ENCODE results near the gene BRINP2. TPM values are rescaled to one million over a fixed set of nuclear protein-coding genes. Genes with fewer than 3 reads are reported as not detected.

Gene BRINP2
- total RNA-seq, 2 experiments from 2014 or later = not detected

DNA sequence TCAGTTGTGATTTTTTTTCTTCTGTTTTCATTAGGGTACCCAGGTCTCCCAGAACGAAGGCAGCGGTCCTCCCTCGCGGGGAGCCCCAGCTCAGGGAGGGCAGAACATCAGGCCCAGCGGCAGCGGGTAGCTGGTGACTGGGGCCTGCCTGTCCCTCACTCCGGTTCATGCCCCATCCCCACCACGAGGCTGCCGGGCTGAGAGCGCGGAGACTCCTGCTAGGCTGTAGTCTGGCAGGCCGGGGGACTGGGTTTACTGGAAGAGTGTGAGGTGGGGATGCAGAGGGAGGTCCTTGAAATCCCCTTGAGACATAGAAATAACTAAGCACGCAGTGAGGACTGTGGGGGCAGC lies 10.5 kb downstream of the BRINP2 start:
- H3K4me1 Mint-ChIP-seq = peaks cover 7% of the 10 kb centered on the region
- peaks cover 23% of the 10 kb centered on the region for H3K27me3 Mint-ChIP-seq
- H3K27ac Mint-ChIP-seq = no peak overlapping the region
- CTCF ChIA-PET = no interaction called here
- no peak overlapping the region for H3K4me3 Mint-ChIP-seq
- no peak for DNase-seq
- POLR2A ChIA-PET = no interaction called here
- no peaks in the 10 kb centered on the region for H3K9me3 Mint-ChIP-seq
- no peaks in the 10 kb centered on the region for H3K36me3 Mint-ChIP-seq (ENCODE audit: low read depth)

DNA sequence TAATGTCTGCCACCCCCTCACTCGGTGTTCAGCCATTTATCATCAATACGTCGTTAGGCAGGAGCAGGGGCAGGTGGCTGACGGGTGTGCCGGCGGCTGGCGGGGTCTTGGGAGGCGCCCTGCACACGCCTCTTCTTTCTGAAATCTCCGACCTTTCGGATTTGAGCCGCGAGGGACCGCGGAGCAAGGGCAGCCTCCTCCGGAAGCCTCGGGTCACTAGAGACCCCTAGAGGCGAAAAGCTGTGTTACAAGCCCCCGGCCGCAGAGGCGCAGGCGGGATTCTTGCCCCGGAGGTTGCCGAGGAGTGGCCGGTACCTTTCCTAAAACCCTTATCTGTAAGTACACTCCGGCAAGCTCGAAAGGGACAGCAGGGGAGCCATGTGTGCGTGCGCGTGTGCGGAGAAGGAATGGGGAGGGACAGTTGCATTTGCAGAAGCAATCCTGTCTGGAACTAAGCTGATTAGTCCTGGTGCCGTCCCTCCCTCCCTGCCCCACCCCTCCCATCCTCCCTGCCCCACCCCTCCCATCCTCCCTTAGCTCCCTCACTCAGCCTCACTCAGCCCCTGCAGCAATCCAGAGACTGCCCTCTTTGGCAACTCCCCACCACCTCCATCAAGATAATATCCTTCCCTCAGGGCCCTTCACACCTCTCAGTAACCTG lies 11.0 kb downstream of the BRINP2 start:
- Mint-ChIP-seq H3K27me3 (peaks cover 23% of the 10 kb centered on the region), H3K27ac (no peak overlapping the region), H3K9me3 (no peaks in the 10 kb centered on the region), H3K4me1 (peaks cover 7% of the 10 kb centered on the region), H3K4me3 (no peak overlapping the region), H3K36me3 (ENCODE audit: low read depth) (no peaks in the 10 kb centered on the region)
- DNase-seq = peak; percentile 46
- POLR2A ChIA-PET = no interaction called here
- CTCF ChIA-PET = no interaction called here

DNA sequence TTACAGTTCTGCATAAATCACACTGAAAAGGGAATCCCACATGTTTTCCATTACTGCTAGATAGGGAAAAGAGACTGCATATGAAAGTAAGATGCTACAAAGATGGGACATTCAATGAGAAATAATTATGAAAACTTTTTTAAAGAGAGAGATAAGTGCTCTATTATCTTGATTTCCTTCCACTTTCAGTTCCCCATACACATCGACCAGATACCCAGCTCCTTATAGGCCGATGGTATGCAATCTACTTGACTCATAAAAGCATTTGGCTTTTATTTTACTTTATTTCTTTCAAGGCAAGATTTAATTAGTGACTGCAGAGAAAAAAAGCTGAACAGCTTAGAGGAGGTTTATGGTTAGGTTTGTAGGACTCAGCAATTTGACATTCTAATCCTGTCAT lies 13.1 kb downstream of the BRINP2 start:
- H3K27me3 Mint-ChIP-seq = peaks cover 23% of the 10 kb centered on the region
- no peak overlapping the region for H3K27ac Mint-ChIP-seq
- no peaks in the 10 kb centered on the region for H3K9me3 Mint-ChIP-seq
- DNase-seq = no peak
- POLR2A ChIA-PET = no interaction called here
- H3K36me3 Mint-ChIP-seq (ENCODE audit: low read depth) = no peaks in the 10 kb centered on the region
- no peak overlapping the region for H3K4me3 Mint-ChIP-seq
- CTCF ChIA-PET = no interaction called here
- H3K4me1 Mint-ChIP-seq = peaks cover 7% of the 10 kb centered on the region

DNA sequence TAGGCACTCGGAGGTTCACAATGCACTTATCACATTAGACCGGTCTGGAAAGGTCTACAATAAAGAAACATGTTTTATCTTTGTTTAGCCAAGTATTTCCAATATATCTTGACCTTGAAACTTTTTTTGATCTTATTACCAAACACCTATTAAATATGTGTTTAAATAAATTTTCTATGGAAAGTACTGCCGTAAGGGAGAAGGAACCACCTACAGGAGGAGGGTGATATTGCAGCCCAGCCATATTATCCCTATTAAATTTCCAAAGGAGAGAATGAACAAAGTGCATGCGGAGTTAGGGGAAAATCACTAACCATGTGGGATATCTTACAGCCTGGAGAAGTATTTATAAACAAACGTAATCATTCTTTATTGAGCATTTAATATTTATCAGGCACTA lies 14.5 kb downstream of the BRINP2 start:
- no peaks in the 10 kb centered on the region for H3K9me3 Mint-ChIP-seq
- H3K36me3 Mint-ChIP-seq (ENCODE audit: low read depth) = no peaks in the 10 kb centered on the region
- DNase-seq = no peak
- no peak overlapping the region for H3K27ac Mint-ChIP-seq
- H3K27me3 Mint-ChIP-seq = peaks cover 19% of the 10 kb centered on the region
- no peak overlapping the region for H3K4me3 Mint-ChIP-seq
- CTCF ChIA-PET = no interaction called here
- peaks cover 7% of the 10 kb centered on the region for H3K4me1 Mint-ChIP-seq
- POLR2A ChIA-PET = no interaction called here

- no peak for DNase-seq
- Mint-ChIP-seq H3K27me3 (peaks cover 8% of the 10 kb centered on the region), H3K36me3 (ENCODE audit: low read depth) (no peaks in the 10 kb centered on the region), H3K9me3 (no peaks in the 10 kb centered on the region), H3K27ac (no peak overlapping the region), H3K4me1 (peaks cover 4% of the 10 kb centered on the region), H3K4me3 (no peak overlapping the region)
- ChIA-PET CTCF (no interaction called here), POLR2A (no interaction called here)
These were observed 15.9 kb downstream of the BRINP2 start for GRCh38 chr1:177186639-177187038.

DNA sequence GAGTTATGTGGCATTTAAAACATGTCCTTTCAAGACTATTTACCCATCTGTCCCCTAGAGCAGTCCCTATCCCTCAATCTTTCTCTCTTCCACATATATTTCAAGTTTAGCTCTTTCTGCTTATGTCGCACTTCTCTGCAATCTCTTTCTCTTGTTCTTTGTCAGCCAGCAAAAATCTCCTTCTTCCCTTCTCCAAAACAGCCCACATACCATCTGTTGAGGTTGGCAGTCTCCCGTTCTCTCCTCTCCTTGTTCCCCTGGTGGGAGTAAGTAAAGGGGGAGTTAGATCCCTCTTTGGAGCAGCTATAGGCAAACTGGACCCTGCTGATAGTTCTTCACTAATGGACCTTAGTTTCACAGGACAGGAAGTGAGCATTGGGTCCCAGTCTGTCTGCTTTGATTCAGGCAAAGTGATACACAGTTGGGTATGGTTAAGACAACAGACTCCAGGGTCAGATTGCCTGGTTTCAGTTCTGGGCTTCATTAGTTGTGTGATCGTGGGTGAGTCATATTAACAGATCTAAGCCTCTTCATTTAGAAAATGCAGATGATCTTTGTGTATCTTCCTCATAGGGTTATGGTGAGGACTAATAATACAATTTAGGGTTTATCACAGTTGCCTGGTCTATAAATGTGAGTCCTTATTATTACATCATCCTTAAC lies 19.7 kb downstream of the BRINP2 start:
- no peak overlapping the region for H3K27ac Mint-ChIP-seq
- H3K4me1 Mint-ChIP-seq = no peaks in the 10 kb centered on the region
- no peaks in the 10 kb centered on the region for H3K36me3 Mint-ChIP-seq (ENCODE audit: low read depth)
- no peaks in the 10 kb centered on the region for H3K27me3 Mint-ChIP-seq
- no peak overlapping the region for H3K4me3 Mint-ChIP-seq
- POLR2A ChIA-PET = no interaction called here
- no peak for DNase-seq
- no peaks in the 10 kb centered on the region for H3K9me3 Mint-ChIP-seq
- CTCF ChIA-PET = no interaction called here

DNA sequence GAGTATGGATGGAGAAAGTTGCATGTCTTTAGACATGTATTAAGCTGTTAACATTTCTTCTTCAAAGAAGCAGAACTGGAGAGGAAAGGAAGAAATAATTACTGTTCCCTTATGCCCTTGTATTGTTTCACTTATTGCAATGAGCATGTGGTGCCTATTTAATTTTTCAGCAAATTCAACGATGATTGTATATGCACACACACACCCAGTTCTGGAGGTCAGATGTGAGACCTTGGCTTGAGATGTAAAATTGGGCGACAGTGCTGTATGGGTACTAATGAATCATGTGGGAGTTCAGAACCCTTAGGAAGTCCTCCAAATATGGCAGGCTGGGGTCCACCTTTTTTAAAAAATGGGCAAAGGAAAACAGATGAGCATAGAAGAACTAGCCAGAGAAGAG lies 27.5 kb downstream of the BRINP2 start:
- ChIA-PET CTCF (no interaction called here), POLR2A (no interaction called here)
- Mint-ChIP-seq H3K36me3 (ENCODE audit: low read depth) (no peaks in the 10 kb centered on the region), H3K27ac (no peak overlapping the region), H3K4me3 (no peak overlapping the region), H3K4me1 (no peaks in the 10 kb centered on the region), H3K27me3 (no peaks in the 10 kb centered on the region), H3K9me3 (no peaks in the 10 kb centered on the region)
- DNase-seq = no peak

- Mint-ChIP-seq H3K9me3 (no peaks in the 10 kb centered on the region), H3K27me3 (no peaks in the 10 kb centered on the region), H3K27ac (no peak overlapping the region), H3K4me1 (no peaks in the 10 kb centered on the region), H3K36me3 (ENCODE audit: low read depth) (no peaks in the 10 kb centered on the region), H3K4me3 (no peak overlapping the region)
- no peak for DNase-seq
- POLR2A ChIA-PET = no interaction called here
- CTCF ChIA-PET = no interaction called here
These were observed 29.5 kb downstream of the BRINP2 start for GRCh38 chr1:177200290-177200689.

DNA sequence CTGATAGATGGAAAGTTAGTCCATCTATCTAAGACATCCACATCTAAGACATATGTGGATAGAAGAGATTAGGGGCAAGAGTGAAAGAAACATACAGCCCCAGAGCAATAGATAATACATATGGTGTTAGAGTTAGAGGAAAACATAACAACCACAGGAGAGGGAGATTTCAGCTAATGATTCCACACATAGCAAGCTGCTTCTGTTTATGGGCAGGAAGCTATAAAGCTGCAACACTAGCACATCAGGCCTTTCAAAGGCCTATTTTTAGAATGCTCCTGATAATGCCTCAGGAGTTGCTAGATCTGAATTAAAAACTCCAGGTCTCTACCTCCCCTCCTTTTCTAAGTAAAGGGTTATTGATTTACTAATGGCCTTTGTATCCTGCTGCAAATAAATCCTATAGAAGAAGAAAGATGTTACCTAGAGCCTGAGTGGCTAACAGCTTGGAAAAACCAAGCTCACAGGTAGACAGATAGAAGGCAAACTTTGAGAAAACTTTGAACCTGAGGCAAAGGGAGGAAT lies 36.1 kb downstream of the BRINP2 start:
- DNase-seq = no peak
- Mint-ChIP-seq H3K9me3 (no peaks in the 10 kb centered on the region), H3K27me3 (no peaks in the 10 kb centered on the region), H3K4me1 (no peaks in the 10 kb centered on the region), H3K27ac (no peak overlapping the region), H3K4me3 (no peak overlapping the region), H3K36me3 (ENCODE audit: low read depth) (no peaks in the 10 kb centered on the region)
- POLR2A ChIA-PET = no interaction called here
- CTCF ChIA-PET = no interaction called here

DNA sequence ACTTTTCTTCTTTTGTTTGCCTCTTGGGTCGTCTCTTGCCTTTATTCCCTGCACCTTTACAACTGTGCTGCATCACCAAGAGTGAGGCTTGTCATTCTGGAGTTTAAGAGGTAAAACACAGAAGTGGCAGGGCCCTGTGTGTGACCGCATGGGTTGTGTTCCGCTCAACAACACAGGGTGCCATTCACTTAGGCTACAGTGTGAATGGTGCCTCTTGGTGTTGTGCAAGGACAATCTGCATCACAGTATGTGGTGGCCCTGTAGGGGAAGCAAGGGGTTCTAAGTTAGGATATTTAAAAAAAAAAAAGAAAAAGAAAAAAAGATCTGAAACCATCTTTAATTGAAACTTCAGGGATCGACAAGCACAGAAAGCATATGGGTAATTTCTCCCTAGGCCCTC lies 38.2 kb downstream of the BRINP2 start:
- Mint-ChIP-seq H3K4me3 (no peak overlapping the region), H3K36me3 (ENCODE audit: low read depth) (no peaks in the 10 kb centered on the region), H3K9me3 (no peaks in the 10 kb centered on the region), H3K27ac (no peak overlapping the region), H3K27me3 (no peaks in the 10 kb centered on the region), H3K4me1 (no peaks in the 10 kb centered on the region)
- POLR2A ChIA-PET = no interaction called here
- CTCF ChIA-PET = no interaction called here
- DNase-seq = no peak

DNA sequence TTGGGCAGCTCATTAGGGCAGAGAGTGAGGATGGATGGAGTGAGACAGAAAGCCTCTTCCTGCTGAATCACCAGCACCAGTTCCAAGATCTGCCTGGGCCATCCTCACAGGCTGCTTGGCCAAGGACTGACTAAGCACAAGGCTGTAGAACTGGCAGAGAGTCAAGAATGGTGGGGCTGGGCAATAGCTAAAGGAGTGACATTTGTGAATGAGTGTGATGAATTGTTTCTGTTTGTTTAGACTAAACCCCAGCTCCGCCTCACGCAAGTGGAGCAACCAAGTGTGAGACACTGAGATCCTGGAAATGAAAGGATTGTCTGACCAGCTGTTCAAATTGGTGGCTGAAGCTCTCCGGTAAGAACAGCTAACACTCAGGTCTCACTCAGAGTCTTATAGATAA lies 38.6 kb downstream of the BRINP2 start:
- CTCF ChIA-PET = no interaction called here
- H3K4me3 Mint-ChIP-seq = no peak overlapping the region
- H3K36me3 Mint-ChIP-seq (ENCODE audit: low read depth) = no peaks in the 10 kb centered on the region
- H3K9me3 Mint-ChIP-seq = no peaks in the 10 kb centered on the region
- no peaks in the 10 kb centered on the region for H3K27me3 Mint-ChIP-seq
- POLR2A ChIA-PET = no interaction called here
- no peak overlapping the region for H3K27ac Mint-ChIP-seq
- H3K4me1 Mint-ChIP-seq = no peaks in the 10 kb centered on the region
- no peak for DNase-seq

- ChIA-PET CTCF (no interaction called here), POLR2A (interaction anchor here (0.6 kb wide), 1 partner anchor 14 kb away, joined by 8 read pairs; no protein-coding TSS in a partner anchor)
- H3K27ac Mint-ChIP-seq = no peak overlapping the region
- no peaks in the 10 kb centered on the region for H3K36me3 Mint-ChIP-seq (ENCODE audit: low read depth)
- H3K4me3 Mint-ChIP-seq = no peak overlapping the region
- H3K27me3 Mint-ChIP-seq = no peaks in the 10 kb centered on the region
- H3K9me3 Mint-ChIP-seq = no peaks in the 10 kb centered on the region
- DNase-seq = no peak
- H3K4me1 Mint-ChIP-seq = no peaks in the 10 kb centered on the region
These were observed 39.3 kb downstream of the BRINP2 start for GRCh38 chr1:177210071-177210470.

GRCh38 chr1:177211231-177211630 lies 40.5 kb downstream of the BRINP2 start:
- Mint-ChIP-seq H3K36me3 (ENCODE audit: low read depth) (no peaks in the 10 kb centered on the region), H3K4me1 (no peaks in the 10 kb centered on the region), H3K4me3 (no peak overlapping the region), H3K27me3 (no peaks in the 10 kb centered on the region), H3K9me3 (peaks cover 3% of the 10 kb centered on the region), H3K27ac (no peak overlapping the region)
- DNase-seq = no peak
- ChIA-PET POLR2A (no interaction called here), CTCF (no interaction called here)

DNA sequence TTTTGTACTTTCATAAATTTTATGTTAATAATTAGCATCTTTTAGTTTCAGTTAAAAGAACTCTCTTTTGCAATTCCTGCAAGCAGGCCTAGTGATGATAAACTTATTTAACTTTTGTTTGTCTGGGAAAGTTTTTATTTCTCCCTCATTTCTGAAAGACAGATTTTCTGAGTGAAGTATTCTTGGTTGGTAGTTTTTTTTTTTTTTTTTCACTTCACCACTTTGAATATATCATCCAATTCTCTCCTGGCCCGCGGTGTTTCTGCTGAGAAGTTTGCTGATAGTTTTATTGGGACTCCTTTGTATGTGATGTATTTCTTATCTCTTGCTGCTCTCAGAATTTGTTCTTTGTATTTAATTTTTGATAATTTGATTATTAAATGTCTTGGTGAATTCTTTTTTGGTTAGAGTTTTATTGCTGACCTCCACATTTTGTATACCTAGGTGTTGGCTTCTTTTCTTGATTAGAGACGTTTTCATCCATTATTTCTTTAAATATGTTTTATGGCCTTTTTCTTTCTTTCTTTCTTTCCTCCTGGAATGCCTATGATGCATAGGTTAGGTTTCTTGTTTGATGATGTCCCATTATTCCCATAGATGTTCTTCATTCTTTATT lies 45.9 kb downstream of the BRINP2 start:
- H3K4me3 Mint-ChIP-seq = no peak overlapping the region
- no peaks in the 10 kb centered on the region for H3K4me1 Mint-ChIP-seq
- H3K27ac Mint-ChIP-seq = no peak overlapping the region
- H3K36me3 Mint-ChIP-seq (ENCODE audit: low read depth) = no peaks in the 10 kb centered on the region
- DNase-seq = no peak
- H3K9me3 Mint-ChIP-seq = peaks cover 10% of the 10 kb centered on the region
- H3K27me3 Mint-ChIP-seq = no peaks in the 10 kb centered on the region
- POLR2A ChIA-PET = no interaction called here
- CTCF ChIA-PET = no interaction called here

Data from activated CD4-positive, alpha-beta T cell treated with anti-CD3 and anti-CD28 coated beads, Interleukin-2, amount 10 ng/mL, durations not matched to agents 7 days and 5 days (primary cell).